SH-SY5Y (cell line): ENCODE measurements around the gene KCNJ3.

Source experiments
- GATA2 ChIP-seq: IDR thresholded peaks from 2 replicates; pipeline ENCODE4 v1.6.1; 2011; ENCODE audit warnings: mild to moderate bottlenecking, low read depth, low read length
- GATA3 ChIP-seq: IDR thresholded peaks from 2 replicates; pipeline ENCODE4 v1.6.1; 2011; ENCODE audit warnings: low read depth, mild to moderate bottlenecking, low read length, moderate library complexity

DNA sequence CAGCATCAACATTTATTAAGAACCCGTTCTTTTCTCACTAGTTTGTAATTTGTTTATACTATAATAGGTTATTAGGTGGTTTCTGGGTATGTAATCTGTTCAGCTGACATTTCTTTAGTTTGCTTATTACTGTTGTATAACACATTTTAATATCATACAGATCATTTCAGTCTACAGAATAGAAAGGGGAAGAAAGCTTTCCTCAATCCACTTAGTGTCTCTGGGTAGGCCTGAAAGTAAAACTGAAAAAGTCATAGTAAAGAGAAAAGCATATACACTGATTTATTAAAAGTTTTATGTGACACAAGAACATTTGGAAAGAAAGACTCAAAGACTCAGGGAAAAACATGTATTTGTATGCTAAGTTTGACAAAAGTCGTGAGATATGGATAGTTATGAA lies 16.8 kb upstream of the KCNJ3 start:
- TF ChIP-seq GATA3 (no peak), GATA2 (no peak)
